Fibroblast of the aortic adventitia (primary cell): ENCODE data around the gene HES1. TPM values are rescaled to one million over a fixed set of nuclear protein-coding genes. Genes with fewer than 3 reads are reported as not detected.
"Not testable (repeated sequence)": the region's sequence is repeated elsewhere in the genome, so short reads cannot be mapped to it uniquely, and the experiment has no call there.

ENCODE experiments used
- DNase-seq: peaks from one replicate; pipeline ENCODE4 v3.0.0-alpha.2; 2010; ENCODE audit warnings: low read depth
- H3K4me3 ChIP-seq: 2 replicates; pipeline ENCODE4 v1.5.1; 2011; ENCODE audit warnings: low read depth, mild to moderate bottlenecking, control low read depth, low read length, moderate library complexity
- total RNA-seq: library from RNA; depleted of rRNA; stranded (reverse); fragments of >200 nt; gene quantifications from 2 replicates; pipeline ENCODE4 v1.2.3, GENCODE V29; 2012; ENCODE audit warnings: low replicate concordance
- TF ChIP-seq, protein P1 (sequence below): IDR thresholded peaks from 2 replicates; pipeline ENCODE4 v1.5.1; 2011; ENCODE audit warnings: mild to moderate bottlenecking, low read length, control low read depth, inconsistent platforms; ENCODE audit not compliant: insufficient read depth

HES1 gene
- total RNA-seq, 1 donor: 0.81 TPM

DNA sequence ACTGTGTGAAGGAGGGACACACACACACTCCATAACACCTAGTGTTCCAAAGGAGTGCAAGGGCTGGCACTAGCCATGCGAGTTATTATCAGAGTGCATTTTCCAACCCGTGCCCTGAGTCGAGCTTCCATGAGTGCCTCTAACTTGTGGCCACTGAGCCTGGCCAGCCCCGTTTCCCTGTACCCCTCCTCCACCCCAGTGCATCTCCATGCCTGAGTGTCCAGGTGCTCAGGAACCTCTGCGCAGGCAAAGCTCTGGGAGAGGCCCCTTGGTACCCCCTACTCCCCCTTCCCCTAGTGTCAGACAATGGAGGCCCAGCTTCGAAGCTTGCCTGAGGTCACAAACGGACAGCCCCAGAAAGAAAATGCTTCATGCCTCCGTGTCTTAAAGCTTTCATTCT lies 45.2 kb upstream of the HES1 start:
- TF ChIP-seq, protein P1, sequence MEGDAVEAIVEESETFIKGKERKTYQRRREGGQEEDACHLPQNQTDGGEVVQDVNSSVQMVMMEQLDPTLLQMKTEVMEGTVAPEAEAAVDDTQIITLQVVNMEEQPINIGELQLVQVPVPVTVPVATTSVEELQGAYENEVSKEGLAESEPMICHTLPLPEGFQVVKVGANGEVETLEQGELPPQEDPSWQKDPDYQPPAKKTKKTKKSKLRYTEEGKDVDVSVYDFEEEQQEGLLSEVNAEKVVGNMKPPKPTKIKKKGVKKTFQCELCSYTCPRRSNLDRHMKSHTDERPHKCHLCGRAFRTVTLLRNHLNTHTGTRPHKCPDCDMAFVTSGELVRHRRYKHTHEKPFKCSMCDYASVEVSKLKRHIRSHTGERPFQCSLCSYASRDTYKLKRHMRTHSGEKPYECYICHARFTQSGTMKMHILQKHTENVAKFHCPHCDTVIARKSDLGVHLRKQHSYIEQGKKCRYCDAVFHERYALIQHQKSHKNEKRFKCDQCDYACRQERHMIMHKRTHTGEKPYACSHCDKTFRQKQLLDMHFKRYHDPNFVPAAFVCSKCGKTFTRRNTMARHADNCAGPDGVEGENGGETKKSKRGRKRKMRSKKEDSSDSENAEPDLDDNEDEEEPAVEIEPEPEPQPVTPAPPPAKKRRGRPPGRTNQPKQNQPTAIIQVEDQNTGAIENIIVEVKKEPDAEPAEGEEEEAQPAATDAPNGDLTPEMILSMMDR: no peak

DNA sequence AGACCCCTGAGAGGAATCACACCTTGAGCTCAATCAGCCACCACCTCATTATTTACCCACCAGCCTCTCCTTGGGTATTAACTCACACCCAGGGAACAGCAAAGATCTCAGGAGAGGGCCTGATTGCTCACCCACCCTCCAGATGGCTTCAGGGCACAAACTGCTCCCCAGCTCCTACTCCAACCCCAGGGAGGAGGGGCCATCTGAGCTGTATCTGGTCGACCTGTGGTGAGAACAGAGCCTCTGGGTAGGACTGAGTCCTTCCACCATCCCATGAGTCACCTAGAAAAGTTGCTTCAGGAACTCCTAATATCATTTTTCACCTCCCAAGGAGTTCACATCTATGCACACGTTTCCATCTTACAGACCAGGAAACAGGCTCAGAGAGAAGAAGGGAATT lies 44.8 kb upstream of the HES1 start:
- H3K4me3 ChIP-seq: no peak overlapping the region
- TF ChIP-seq, protein P1: no peak
- no peak for DNase-seq

More for the DNA sequence above, 45.2 kb upstream of the HES1 start:
- no peak overlapping the region for H3K4me3 ChIP-seq
- DNase-seq: no peak

DNA sequence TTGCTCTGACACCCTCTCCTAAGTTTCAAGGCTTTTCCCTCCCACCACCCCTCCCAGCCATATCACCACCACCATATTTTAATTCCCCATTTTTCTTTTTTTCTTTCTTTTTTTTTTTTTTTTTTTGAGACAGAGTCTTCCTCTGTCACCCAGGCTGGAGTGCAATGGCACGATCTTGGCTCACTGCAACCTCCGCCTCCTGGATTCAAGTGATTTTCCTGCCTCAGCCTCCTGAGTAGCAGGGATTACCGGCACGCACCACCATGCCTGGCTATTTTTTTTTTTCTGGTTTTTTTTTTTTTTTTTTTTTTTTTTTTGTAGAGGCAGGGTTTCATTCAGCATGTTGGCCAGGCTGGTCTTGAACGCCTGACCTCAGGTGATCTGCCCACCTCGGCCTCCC lies 44.1 kb upstream of the HES1 start:
- DNase-seq, H3K4me3 ChIP-seq: not testable (repeated sequence)

DNA sequence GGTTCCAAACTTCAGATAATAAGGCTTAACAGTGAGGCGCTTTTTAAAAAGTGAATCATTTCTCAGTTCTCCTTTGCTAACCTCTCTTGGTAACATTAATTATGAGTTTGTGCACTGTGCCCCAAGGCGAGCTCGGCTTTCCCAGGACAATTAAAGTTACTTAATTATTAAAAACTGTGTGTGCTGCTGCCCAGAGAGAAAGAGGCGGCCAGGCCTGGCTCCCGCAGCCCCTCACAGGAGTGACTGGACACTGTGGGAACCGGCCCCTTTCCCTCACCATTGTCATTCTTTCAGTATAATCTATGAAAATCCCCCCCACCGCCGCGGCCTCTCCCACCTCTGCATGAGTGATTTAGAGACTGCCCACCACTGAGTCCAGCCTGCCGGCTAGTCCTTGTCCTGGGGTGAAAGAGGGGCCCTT lies 43.1 kb upstream of the HES1 start:
- no peak for DNase-seq
- TF ChIP-seq, protein P1: no peak
- no peak overlapping the region for H3K4me3 ChIP-seq

DNA sequence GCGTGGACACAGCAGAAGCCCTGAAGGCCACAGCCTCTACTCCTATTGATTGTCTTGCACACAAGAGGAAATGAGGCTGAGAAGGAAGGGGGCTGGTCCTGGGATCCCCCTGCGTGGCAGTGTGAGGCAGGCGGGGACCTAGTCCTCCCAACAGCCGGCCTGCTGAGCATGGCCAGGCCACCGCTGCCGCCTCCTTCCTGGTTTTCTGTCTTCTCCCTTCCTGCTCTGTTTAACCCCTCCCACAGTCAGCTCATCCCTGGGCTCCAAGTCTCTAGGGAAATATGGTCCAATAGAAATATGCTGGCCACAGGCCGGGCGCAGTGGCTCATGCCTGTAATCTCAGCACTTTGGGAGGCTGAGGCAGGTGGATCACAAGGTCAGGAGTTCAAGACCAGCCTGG lies 42.1 kb upstream of the HES1 start:
- DNase-seq: no peak
- H3K4me3 ChIP-seq: no peak overlapping the region
- TF ChIP-seq, protein P1: no peak

DNA sequence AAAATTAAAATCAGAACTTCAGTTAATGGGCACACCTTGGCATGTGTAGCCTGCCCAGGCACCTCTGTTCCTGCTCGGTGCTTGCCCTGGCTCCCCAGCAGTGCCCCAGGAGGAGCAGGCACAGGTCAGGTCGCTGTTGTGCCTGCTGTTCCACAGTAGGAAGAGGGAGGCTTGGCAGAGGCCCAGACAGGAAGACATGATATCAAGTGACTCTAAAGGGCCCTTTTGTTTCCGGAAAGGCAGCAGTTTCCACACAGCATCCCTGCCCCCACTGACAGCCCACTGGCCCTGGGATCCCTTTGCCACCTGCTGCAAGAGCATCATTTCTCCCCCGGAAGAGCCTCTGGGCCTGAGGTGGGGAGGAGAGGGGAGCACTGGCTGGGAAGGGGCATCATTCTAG lies 40.5 kb upstream of the HES1 start:
- TF ChIP-seq, protein P1: no peak
- no peak overlapping the region for H3K4me3 ChIP-seq
- DNase-seq: no peak

DNA sequence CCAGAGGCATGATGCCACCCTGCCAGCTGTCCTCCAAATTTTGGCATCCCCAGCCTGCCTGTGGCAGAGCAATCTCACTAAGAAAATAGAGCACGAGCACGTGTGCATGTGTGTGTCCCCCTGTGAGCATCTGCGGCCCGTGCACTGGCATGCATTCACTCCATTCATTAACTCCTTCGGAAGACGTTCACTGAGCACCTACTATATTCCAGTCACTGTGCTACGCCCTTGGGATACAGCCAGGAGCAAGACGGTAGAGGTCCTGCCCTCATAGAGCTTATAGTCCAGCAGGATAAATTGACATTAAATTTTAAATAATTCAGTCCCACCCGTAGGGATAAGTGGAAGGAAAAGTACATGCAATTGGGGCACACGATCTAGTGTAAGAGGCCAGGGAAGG lies 40.0 kb upstream of the HES1 start:
- TF ChIP-seq, protein P1: no peak
- no peak for DNase-seq
- H3K4me3 ChIP-seq: no peak overlapping the region
